Measurements from ENCODE around the gene B4GALNT1.
"Not testable (repeated sequence)": the region's sequence is repeated elsewhere in the genome, so short reads cannot be mapped to it uniquely, and the experiment has no call there.

B4GALNT1 gene

DNA sequence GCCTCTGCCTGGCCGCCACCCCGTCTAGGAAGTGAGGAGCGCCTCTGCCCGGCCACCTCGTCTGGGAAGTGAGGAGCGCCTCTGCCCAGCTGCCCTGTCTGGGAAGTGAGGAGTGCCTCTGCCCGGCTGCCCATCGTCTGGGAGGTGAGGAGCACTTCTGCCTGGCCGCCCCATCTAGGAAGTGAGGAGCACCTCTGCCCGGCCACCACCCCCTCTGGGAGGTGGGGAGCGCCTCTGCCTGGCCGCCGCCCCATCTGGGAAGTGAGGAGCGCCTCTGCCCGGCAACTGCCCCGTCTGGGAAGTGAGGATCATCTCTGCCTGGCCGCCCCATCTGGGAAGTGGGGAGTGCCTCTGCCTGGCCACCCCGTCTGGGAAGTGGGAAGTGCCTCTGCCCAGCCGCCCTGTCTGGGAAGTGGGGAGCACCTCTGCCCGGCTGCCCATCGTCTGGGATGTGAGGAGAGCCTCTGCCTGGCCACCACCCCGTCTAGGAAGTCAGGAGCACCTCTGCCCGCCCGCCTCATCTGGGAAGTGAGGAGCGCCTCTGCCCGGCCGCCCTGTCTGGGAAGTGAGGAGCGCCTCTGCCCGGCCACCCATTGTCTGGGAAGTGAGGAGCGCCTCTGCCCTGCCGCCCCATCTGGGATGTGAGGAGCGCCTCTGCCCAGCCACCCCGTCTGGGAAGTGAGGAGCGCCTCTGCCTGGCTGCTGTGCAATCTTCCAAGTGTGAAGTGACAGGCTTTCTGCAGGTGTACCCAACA lies 32.2 kb upstream of the B4GALNT1 start:
- not testable (repeated sequence) for H3K36me3 ChIP-seq (ENCODE audit: control insufficient read depth in 1 of 2, insufficient read depth in 2 of 2, low read depth in 1 of 2, low read length in 2 of 2); H3K23ac ChIP-seq (ENCODE audit: low read length in 2 of 2); H4K8ac ChIP-seq (ENCODE audit: low read length); DNase-seq; H2BK15ac ChIP-seq (ENCODE audit: low read depth, poor library complexity, severe bottlenecking); H2AK5ac ChIP-seq (ENCODE audit: low read length, severe bottlenecking); H3K14ac ChIP-seq (ENCODE audit: low read length in 2 of 2); H3K4me1 ChIP-seq (ENCODE audit: control insufficient read depth, insufficient read depth, low read depth, low read length); H3K27ac ChIP-seq (ENCODE audit: low read length, poor library complexity, severe bottlenecking); H3K18ac ChIP-seq (ENCODE audit: low read depth in 1 of 2, low read length in 2 of 2); H3K79me1 ChIP-seq (replicated peaks; ENCODE audit: low read length, poor library complexity, severe bottlenecking); H3K9me3 ChIP-seq (ENCODE audit: control insufficient read depth, low read length); H2BK120ac ChIP-seq (ENCODE audit: low read depth, low read length); H4K91ac ChIP-seq (ENCODE audit: low read length); H3K4me3 ChIP-seq (ENCODE audit: insufficient read depth in 1 of 2, low read depth in 1 of 2, low read length in 2 of 2); H3K4me2 ChIP-seq (ENCODE audit: low read length, poor library complexity, severe bottlenecking); H3K4ac ChIP-seq (ENCODE audit: low read depth in 1 of 2, low read length in 2 of 2); H2AFZ ChIP-seq (ENCODE audit: low read depth, low read length); H3K27me3 ChIP-seq (ENCODE audit: control insufficient read depth in 1 of 2, insufficient read depth in 1 of 2, low read length in 2 of 2); H2BK12ac ChIP-seq (ENCODE audit: low read length in 2 of 2); H3K9ac ChIP-seq (ENCODE audit: low read length); H2BK5ac ChIP-seq (ENCODE audit: low read depth, low read length, poor library complexity, severe bottlenecking)
- WGBS = 88% methylated on average over 34 of the region's 34 CpGs

DNA sequence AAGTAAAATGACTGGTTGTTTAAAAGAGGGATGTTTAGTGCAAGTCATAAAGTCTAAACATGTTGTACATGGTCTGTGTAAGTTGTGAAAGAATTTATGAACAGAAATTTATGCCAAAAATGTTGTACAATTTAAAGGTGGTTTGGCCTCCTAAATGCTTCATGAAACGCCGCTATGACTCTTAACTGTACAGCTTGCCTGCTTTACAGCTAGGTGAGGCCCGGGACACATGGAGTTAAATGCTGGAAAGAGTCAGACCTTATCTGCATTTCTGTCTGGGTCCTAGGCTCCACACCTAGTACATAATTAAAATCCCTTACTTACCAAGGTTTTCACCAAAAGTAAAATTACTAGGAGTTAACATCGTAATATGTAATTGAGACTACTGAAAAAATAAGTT lies 28.4 kb upstream of the B4GALNT1 start:
- H3K23ac ChIP-seq (ENCODE audit: low read length in 2 of 2) = no peak overlapping the region
- no peak overlapping the region for H3K14ac ChIP-seq (ENCODE audit: low read length in 2 of 2)
- H2BK12ac ChIP-seq (ENCODE audit: low read length in 2 of 2) = no peak overlapping the region
- no peak overlapping the region for H4K91ac ChIP-seq (ENCODE audit: low read length)
- DNase-seq = no peak
- H3K9me3 ChIP-seq (ENCODE audit: control insufficient read depth, low read length) = no peaks in the 10 kb centered on the region
- H3K27ac ChIP-seq (ENCODE audit: low read length, poor library complexity, severe bottlenecking) = no peak overlapping the region
- no peaks in the 10 kb centered on the region for H3K27me3 ChIP-seq (ENCODE audit: control insufficient read depth in 1 of 2, insufficient read depth in 1 of 2, low read length in 2 of 2)
- no peak overlapping the region for H2AK5ac ChIP-seq (ENCODE audit: low read length, severe bottlenecking)
- no peak overlapping the region for H3K4ac ChIP-seq (ENCODE audit: low read depth in 1 of 2, low read length in 2 of 2)
- no peaks in the 10 kb centered on the region for H3K36me3 ChIP-seq (ENCODE audit: control insufficient read depth in 1 of 2, insufficient read depth in 2 of 2, low read depth in 1 of 2, low read length in 2 of 2)
- no peak overlapping the region for H3K9ac ChIP-seq (ENCODE audit: low read length)
- H2BK5ac ChIP-seq (ENCODE audit: low read depth, low read length, poor library complexity, severe bottlenecking) = no peak overlapping the region
- H3K4me1 ChIP-seq (ENCODE audit: control insufficient read depth, insufficient read depth, low read depth, low read length) = no peaks in the 10 kb centered on the region
- no peak overlapping the region for H3K4me2 ChIP-seq (ENCODE audit: low read length, poor library complexity, severe bottlenecking)
- H2BK15ac ChIP-seq (ENCODE audit: low read depth, poor library complexity, severe bottlenecking) = no peak overlapping the region
- H3K4me3 ChIP-seq (ENCODE audit: insufficient read depth in 1 of 2, low read depth in 1 of 2, low read length in 2 of 2) = no peak overlapping the region
- no peaks in the 10 kb centered on the region for H3K79me1 ChIP-seq (replicated peaks; ENCODE audit: low read length, poor library complexity, severe bottlenecking)
- no peak overlapping the region for H3K18ac ChIP-seq (ENCODE audit: low read depth in 1 of 2, low read length in 2 of 2)
- 82% methylated on average over 4 of the region's 4 CpGs for WGBS
- no peak overlapping the region for H2AFZ ChIP-seq (ENCODE audit: low read depth, low read length)
- H2BK120ac ChIP-seq (ENCODE audit: low read depth, low read length) = no peak overlapping the region
- H4K8ac ChIP-seq (ENCODE audit: low read length) = no peak overlapping the region

DNA sequence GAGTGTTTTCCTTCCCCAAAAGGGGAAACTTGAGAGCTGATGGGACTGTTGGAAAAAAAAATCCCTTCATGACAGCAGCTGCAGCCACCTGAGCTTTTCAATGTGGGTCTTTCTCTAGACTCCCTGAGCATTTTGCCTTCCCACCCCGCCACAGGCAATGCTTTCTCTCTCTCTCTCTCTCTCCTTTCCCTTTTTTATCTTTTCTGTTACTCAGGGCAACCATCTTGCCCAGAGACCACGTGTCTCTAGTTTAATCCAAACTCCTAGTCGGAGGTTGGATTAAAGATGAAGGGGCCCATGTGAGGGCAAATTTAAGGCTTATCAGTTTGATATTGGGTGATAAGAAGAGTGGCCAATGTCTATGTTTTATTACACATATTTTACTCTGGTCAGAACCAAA lies 25.9 kb upstream of the B4GALNT1 start:
- Histone ChIP-seq H2BK5ac (ENCODE audit: low read depth, low read length, poor library complexity, severe bottlenecking) (no peak overlapping the region), H2BK12ac (ENCODE audit: low read length in 2 of 2) (no peak overlapping the region), H2BK15ac (ENCODE audit: low read depth, poor library complexity, severe bottlenecking) (no peak overlapping the region)

DNA sequence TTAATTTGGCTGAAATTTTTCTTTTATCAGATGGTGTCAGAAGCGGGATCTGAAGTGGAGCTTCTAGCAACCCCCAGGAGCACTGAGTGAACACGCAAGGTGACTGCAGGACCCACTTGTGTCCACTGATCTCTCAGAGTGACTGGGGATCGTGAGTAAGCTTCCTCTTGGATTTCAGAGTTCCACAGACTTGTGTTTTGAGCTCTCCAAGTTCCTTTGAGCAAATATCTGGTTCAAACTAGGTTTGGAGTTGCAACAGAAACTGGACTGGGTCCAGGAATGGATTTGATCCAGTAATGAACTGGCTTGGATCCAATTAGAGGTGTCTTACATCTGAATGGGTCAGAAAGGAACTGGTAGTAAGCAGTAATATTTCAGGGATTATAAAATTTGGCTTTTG lies 24.7 kb upstream of the B4GALNT1 start:
- no peak overlapping the region for H3K4me3 ChIP-seq (ENCODE audit: insufficient read depth in 1 of 2, low read depth in 1 of 2, low read length in 2 of 2)
- no peak for DNase-seq

More for the DNA sequence above, 25.9 kb upstream of the B4GALNT1 start:
- Histone ChIP-seq H2AK5ac (ENCODE audit: low read length, severe bottlenecking) (no peak overlapping the region), H3K9ac (ENCODE audit: low read length) (no peak overlapping the region), H3K23ac (ENCODE audit: low read length in 2 of 2) (no peak overlapping the region), H2AFZ (ENCODE audit: low read depth, low read length) (no peak overlapping the region), H3K79me1 (replicated peaks; ENCODE audit: low read length, poor library complexity, severe bottlenecking) (no peaks in the 10 kb centered on the region), H3K4me3 (ENCODE audit: insufficient read depth in 1 of 2, low read depth in 1 of 2, low read length in 2 of 2) (no peak overlapping the region), H3K27ac (ENCODE audit: low read length, poor library complexity, severe bottlenecking) (no peak overlapping the region), H3K36me3 (ENCODE audit: control insufficient read depth in 1 of 2, insufficient read depth in 2 of 2, low read depth in 1 of 2, low read length in 2 of 2) (peaks cover 0 to 3% of the 10 kb centered on the region in 2 experiments), H4K8ac (ENCODE audit: low read length) (no peak overlapping the region), H2BK120ac (ENCODE audit: low read depth, low read length) (no peak overlapping the region), H4K91ac (ENCODE audit: low read length) (no peak overlapping the region), H3K4me1 (ENCODE audit: control insufficient read depth, insufficient read depth, low read depth, low read length) (peaks cover 3% of the 10 kb centered on the region), H3K18ac (ENCODE audit: low read depth in 1 of 2, low read length in 2 of 2) (no peak overlapping the region), H3K9me3 (ENCODE audit: control insufficient read depth, low read length) (peaks cover under 1% of the 10 kb centered on the region), H3K4me2 (ENCODE audit: low read length, poor library complexity, severe bottlenecking) (no peak overlapping the region), H3K4ac (ENCODE audit: low read depth in 1 of 2, low read length in 2 of 2) (no peak overlapping the region), H3K14ac (ENCODE audit: low read length in 2 of 2) (no peak overlapping the region), H3K27me3 (ENCODE audit: control insufficient read depth in 1 of 2, insufficient read depth in 1 of 2, low read length in 2 of 2) (no peaks in the 10 kb centered on the region)
- WGBS = 89% methylated on average over 1 of the region's 3 CpGs
- DNase-seq = no peak

More for the DNA sequence above, 24.7 kb upstream of the B4GALNT1 start:
- H2BK5ac ChIP-seq (ENCODE audit: low read depth, low read length, poor library complexity, severe bottlenecking) = no peak overlapping the region
- H2BK15ac ChIP-seq (ENCODE audit: low read depth, poor library complexity, severe bottlenecking) = no peak overlapping the region
- H3K4me2 ChIP-seq (ENCODE audit: low read length, poor library complexity, severe bottlenecking) = no peak overlapping the region
- H3K27me3 ChIP-seq (ENCODE audit: control insufficient read depth in 1 of 2, insufficient read depth in 1 of 2, low read length in 2 of 2) = no peaks in the 10 kb centered on the region
- no peak overlapping the region for H4K91ac ChIP-seq (ENCODE audit: low read length)
- peaks cover 5% of the 10 kb centered on the region for H3K9me3 ChIP-seq (ENCODE audit: control insufficient read depth, low read length)
- no peak overlapping the region for H4K8ac ChIP-seq (ENCODE audit: low read length)
- no peaks in the 10 kb centered on the region for H3K79me1 ChIP-seq (replicated peaks; ENCODE audit: low read length, poor library complexity, severe bottlenecking)
- WGBS = 62% methylated on average over 3 of the region's 3 CpGs
- H2AFZ ChIP-seq (ENCODE audit: low read depth, low read length) = no peak overlapping the region
- no peak overlapping the region for H3K4ac ChIP-seq (ENCODE audit: low read depth in 1 of 2, low read length in 2 of 2)
- no peak overlapping the region for H3K27ac ChIP-seq (ENCODE audit: low read length, poor library complexity, severe bottlenecking)
- no peak overlapping the region for H3K18ac ChIP-seq (ENCODE audit: low read depth in 1 of 2, low read length in 2 of 2)
- H3K14ac ChIP-seq (ENCODE audit: low read length in 2 of 2) = no peak overlapping the region
- no peak overlapping the region for H2BK12ac ChIP-seq (ENCODE audit: low read length in 2 of 2)
- no peak overlapping the region for H2BK120ac ChIP-seq (ENCODE audit: low read depth, low read length)
- H3K23ac ChIP-seq (ENCODE audit: low read length in 2 of 2) = no peak overlapping the region
- no peak overlapping the region for H3K9ac ChIP-seq (ENCODE audit: low read length)
- no peak overlapping the region for H2AK5ac ChIP-seq (ENCODE audit: low read length, severe bottlenecking)
- peaks cover 3% of the 10 kb centered on the region for H3K4me1 ChIP-seq (ENCODE audit: control insufficient read depth, insufficient read depth, low read depth, low read length)
- H3K36me3 ChIP-seq (ENCODE audit: control insufficient read depth in 1 of 2, insufficient read depth in 2 of 2, low read depth in 1 of 2, low read length in 2 of 2) = peaks cover 0 to 3% of the 10 kb centered on the region in 2 experiments

Measured in mesenchymal stem cell (in vitro differentiated cells and primary cell).